GM21447 (cell line): ENCODE results near the gene CST1.

ENCODE experiments used
- ATAC-seq: cut with Tn5 transposase; IDR thresholded peaks from one replicate; pipeline ENCODE4 v1.9.1; 2021; ENCODE audit not compliant: unreplicated experiment

The CST1 gene

GRCh38 chr20:23710771-23711170 is 40.0 kb downstream of the CST1 start:
- ATAC-seq: no peak

GRCh38 chr20:23705895-23706294 is 44.8 kb downstream of the CST1 start:
- no peak for ATAC-seq

- ATAC-seq: no peak
Observed at GRCh38 chr20:23702021-23702420, 48.7 kb downstream of the CST1 start.

- no peak for ATAC-seq
Observed at GRCh38 chr20:23700931-23701330, 49.8 kb downstream of the CST1 start.

- no peak for ATAC-seq
Observed at GRCh38 chr20:23697947-23698346, 52.8 kb downstream of the CST1 start.
